GM12878 (cell line): ENCODE data around the gene TM9SF2. TPM values are rescaled to one million over a fixed set of nuclear protein-coding genes. Genes with fewer than 3 reads are reported as not detected.

Source experiments
- ATAC-seq: fragments of 200-7000 bp; cut with Tn5 transposase; 3 replicates; pipeline ENCODE4 v1.9.1; 2020; ENCODE audit warnings: mild to moderate bottlenecking, moderate library complexity
- BruUV-seq: library from RNA; stranded (reverse); fragments of 400-500 nt; replicated peaks from 2 replicates; lab custom pipeline; 2021; lab: Mats Ljungman, UMichigan
- CTCF ChIA-PET: fragments of 300-600 bp; sonication (Branson Sonifier 250); formaldehyde crosslinking; extraction: SDS; loops from one replicate; lab custom pipeline; 2021; ENCODE audit warnings: inconsistent platforms; lab: Yijun Ruan, JAX
- POLR2A ChIA-PET: fragments of 350-600 bp; formaldehyde crosslinking; extraction: SDS; loops from one replicate; lab custom pipeline; 2021; ENCODE audit warnings: inconsistent platforms; lab: Charles Lee
- RAD21 ChIA-PET: fragments of 300-600 bp; sonication (Branson Sonifier 250); formaldehyde crosslinking; loops from one replicate; lab custom pipeline; 2023; ENCODE audit warnings: antibody characterized with exemption; ENCODE audit not compliant: unreplicated experiment; lab: Charles Lee
- SMC1A ChIA-PET: fragments of 300-600 bp; sonication (Branson Sonifier 250); formaldehyde crosslinking; loops from one replicate; lab custom pipeline; 2023; ENCODE audit not compliant: unreplicated experiment, uncharacterized antibody; lab: Charles Lee
- DNase-seq: peaks from one replicate; pipeline ENCODE4 v3.0.0-alpha.2; 2011; ENCODE audit warnings: low read depth, low spot score
- FAIRE-seq: peaks from 3 replicates; lab custom pipeline; 2011; peaks lifted over from hg19 to GRCh38; lab: Jason Lieb, UNC
- H2AFZ ChIP-seq: 2 replicates; pipeline ENCODE4 v1.6.0; 2011; ENCODE audit warnings: low read depth, low read length, control low read depth; ENCODE audit not compliant: control insufficient read depth
- H3K27ac ChIP-seq: 2 replicates; pipeline ENCODE4 v1.5.1; 2011; ENCODE audit warnings: control low read depth; ENCODE audit not compliant: control insufficient read depth, insufficient read depth
- H3K27me3 ChIP-seq, 2 experiments: replicated peaks in 1 of 2; 2 replicates each; pipeline versions ENCODE4 v1.6.0 to v1.6.1; 2011; ENCODE audit warnings: low read length in 1 of 2; ENCODE audit not compliant: control insufficient read depth in 2 of 2, insufficient read depth in 2 of 2
- H3K36me3 ChIP-seq, 2 experiments: 2 replicates each; pipeline ENCODE4 v1.5.1; 2011; ENCODE audit warnings: low read length in 1 of 2; ENCODE audit not compliant: control insufficient read depth in 2 of 2, insufficient read depth in 2 of 2
- H3K4me1 ChIP-seq: 2 replicates; pipeline ENCODE4 v1.6.1; 2011; ENCODE audit warnings: mild to moderate bottlenecking, low read length, moderate library complexity, mixed read lengths; ENCODE audit not compliant: control insufficient read depth, insufficient read depth
- H3K4me2 ChIP-seq: 2 replicates; pipeline ENCODE4 v1.6.0; 2011; ENCODE audit warnings: control low read depth; ENCODE audit not compliant: control insufficient read depth, insufficient read depth
- H3K4me3 ChIP-seq: fragments of 200-600 bp; sonication (generic); 2 replicates; pipeline ENCODE4 v1.5.1; 2016
- H3K79me2 ChIP-seq: 2 replicates; pipeline ENCODE4 v1.6.0; 2011; ENCODE audit warnings: low read length; ENCODE audit not compliant: control insufficient read depth, insufficient read depth
- H3K9ac ChIP-seq: 2 replicates; pipeline ENCODE4 v1.8.0; 2011; ENCODE audit warnings: low read length, control low read depth, mixed read lengths; ENCODE audit not compliant: control insufficient read depth, insufficient read depth
- H3K9me3 ChIP-seq: replicated peaks from 3 replicates; pipeline ENCODE4 v1.5.1; 2011; ENCODE audit warnings: mild to moderate bottlenecking, low read length; ENCODE audit not compliant: control insufficient read depth, insufficient read depth
- H4K20me1 ChIP-seq: 2 replicates; pipeline ENCODE4 v1.6.0; 2011; ENCODE audit not compliant: control insufficient read depth, insufficient read depth
- CBX5 ChIP-seq: sonication (generic); IDR thresholded peaks from 2 replicates; pipeline ENCODE4 v1.6.1; 2016; ENCODE audit warnings: low read depth, moderate library complexity, mild to moderate bottlenecking, inconsistent platforms
- ETV6 ChIP-seq, 2 experiments: fragments of 450-650 bp in 1 of 2; IDR thresholded peaks in 1 of 2; conservative IDR thresholded peaks in 1 of 2; 2 replicates each; pipeline ENCODE4 v1.6.1; 2014; ENCODE audit warnings: antibody characterized with exemption in 1 of 2, borderline replicate concordance in 1 of 2, low read depth in 1 of 2, mild to moderate bottlenecking in 1 of 2, moderate library complexity in 1 of 2
- HDAC6 ChIP-seq: fragments of 200-600 bp; sonication (generic); IDR thresholded peaks from one replicate; pipeline ENCODE4 v1.8.0; 2017; ENCODE audit warnings: antibody characterized with exemption; ENCODE audit not compliant: unreplicated experiment
- NR2C2 ChIP-seq: IDR thresholded peaks from 2 replicates; pipeline ENCODE4 v1.6.1; 2011; ENCODE audit warnings: borderline replicate concordance, low read depth; ENCODE audit not compliant: control insufficient read depth, insufficient read length
- POLR2A ChIP-seq: IDR thresholded peaks from 2 replicates; pipeline ENCODE4 v1.6.1; 2011; ENCODE audit warnings: low read depth, mild to moderate bottlenecking, low read length
- RUNX3 ChIP-seq: IDR thresholded peaks from 2 replicates; pipeline ENCODE4 v1.6.1; 2012; ENCODE audit warnings: low read length, inconsistent platforms
- SIN3A ChIP-seq: IDR thresholded peaks from 2 replicates; pipeline ENCODE4 v1.6.1; 2012; ENCODE audit warnings: low read depth, low read length, improper control_type of control experiment
- TCF3 ChIP-seq: IDR thresholded peaks from 2 replicates; pipeline ENCODE4 v1.6.1; 2012; ENCODE audit warnings: low read depth, mild to moderate bottlenecking, low read length, borderline replicate concordance; ENCODE audit not compliant: insufficient read depth
- YBX1 ChIP-seq: fragments of 450-650 bp; IDR thresholded peaks from 2 replicates; pipeline ENCODE4 v1.6.1; 2016; ENCODE audit warnings: antibody characterized with exemption
- ZBED1 ChIP-seq: IDR thresholded peaks from 2 replicates; pipeline ENCODE4 v1.6.1; 2016; ENCODE audit warnings: borderline replicate concordance
- ZNF207 ChIP-seq: fragments of 450-650 bp; IDR thresholded peaks from 2 replicates; pipeline ENCODE4 v1.6.1; 2014; ENCODE audit warnings: antibody characterized with exemption, mild to moderate bottlenecking, borderline replicate concordance
- ZNF384 ChIP-seq: IDR thresholded peaks from 2 replicates; pipeline ENCODE4 v1.6.1; 2012; ENCODE audit warnings: low read depth, mild to moderate bottlenecking, low read length, improper control_type of control experiment, borderline replicate concordance
- ZZZ3 ChIP-seq: IDR thresholded peaks from 2 replicates; pipeline ENCODE4 v1.6.1; 2011; ENCODE audit warnings: low read depth; ENCODE audit not compliant: control insufficient read depth, insufficient read length
- WGBS: methylation state at CpG from one replicate; pipeline ENCODE4 v1.1.6; 2016; ENCODE audit warnings: low lambda C conversion rate; ENCODE audit not compliant: insufficient replicate concordance, insufficient coverage; ENCODE audit errors: missing lambda C conversion rate; 5-methylcytosine and 5-hydroxymethylcytosine counted together
- in situ Hi-C: fragments of 300-500 bp; cut with MboI; formaldehyde crosslinking; loops from 9 replicates; pipeline ENCODE4 v1.14.3; 2018; ENCODE audit warnings: mixed read lengths
- intact Hi-C: fragments of 100-400 bp; cut with micrococcal nuclease; formaldehyde crosslinking; loops from one replicate; pipeline ENCODE4 v1.14.2; 2022; ENCODE audit not compliant: unreplicated experiment
- polyA plus RNA-seq, 11 experiments: library from polyadenylated mRNA; depleted of rRNA in 4 of 11; unstranded in 6 of 11; stranded (reverse) in 5 of 11; fragments of >200 nt; fragmentation: Nextera tagmentation in 4 of 11; fragmentation: Illumina TruSeq in 1 of 11; extraction: Ambion mirVana in 4 of 11; extraction: Trizol in 1 of 11; gene quantifications; 1 replicate in 1 of 11; 2 replicates in 10 of 11; pipeline versions ENCODE4 v1.2.1 to v1.2.3, GENCODE V29; 2011 to 2016; ENCODE audit warnings: inconsistent platforms in 2 of 11, missing spikeins in 2 of 11, low read depth in 1 of 11
- total RNA-seq, 4 experiments: library from RNA; depleted of rRNA in 3 of 4; stranded (reverse); fragments of >200 nt in 3 of 4; fragmentation: Illumina TruSeq in 1 of 4; extraction: Trizol in 1 of 4; gene quantifications; 2 replicates each; pipeline versions ENCODE4 v1.2.1 to v1.2.3, GENCODE V29; 2013 to 2021
- TF ChIP-seq, protein P1 (sequence below): fragments of 150-350 bp; IDR thresholded peaks from 2 replicates; pipeline ENCODE4 v1.6.1; 2016; ENCODE audit warnings: low read depth, low read length
- TF ChIP-seq, protein P2 (sequence below): fragments of 450-650 bp; IDR thresholded peaks from 2 replicates; pipeline ENCODE4 v1.6.1; 2014; ENCODE audit warnings: mild to moderate bottlenecking

TM9SF2 gene
- total and polyA plus RNA-seq, 10 of the 15 experiments (the other 5 are each of a cell fraction or from before 2014, with no cell fraction given): 34.6 to 128 (median 79.2) TPM

GRCh38 chr13:99585609-99586008, 84.3 kb downstream of the TM9SF2 start:
- Histone ChIP-seq H3K27me3 (no peaks in the 10 kb centered on the region), H3K4me1 (no peaks in the 10 kb centered on the region), H3K4me2 (no peak overlapping the region), H3K79me2 (no peaks in the 10 kb centered on the region), H2AFZ (no peak overlapping the region), H3K27ac (no peak overlapping the region), H3K9ac (no peak overlapping the region), H4K20me1 (no peaks in the 10 kb centered on the region), H3K4me3 (no peak overlapping the region), H3K9me3 (no peaks in the 10 kb centered on the region), H3K36me3 (no peaks in the 10 kb centered on the region)
- no peak for DNase-seq
- CTCF ChIA-PET: no interaction called here
- ATAC-seq: no peak
- 83% methylated on average over 3 of the region's 3 CpGs for WGBS
- intact Hi-C loops: no loop called here
- in situ Hi-C loops: no loop called here
- POLR2A ChIA-PET: no interaction called here
- SMC1A ChIA-PET: interaction anchor here (0.9 kb wide), 1 partner anchor 9 kb away, joined by 3 read pairs; no protein-coding TSS in a partner anchor
- no TSS peak for BruUV-seq
- FAIRE-seq: no peak
- TF ChIP-seq ZNF207: no peak
- no peak for TF ChIP-seq POLR2A
- TF ChIP-seq TCF3: no peak
- RAD21 ChIA-PET: no interaction called here

- Histone ChIP-seq H3K79me2 (no peaks in the 10 kb centered on the region), H3K36me3 (no peaks in the 10 kb centered on the region), H3K4me1 (no peaks in the 10 kb centered on the region), H4K20me1 (no peaks in the 10 kb centered on the region), H3K9ac (no peak overlapping the region), H3K27me3 (no peaks in the 10 kb centered on the region), H3K9me3 (no peaks in the 10 kb centered on the region), H2AFZ (no peak overlapping the region), H3K4me2 (no peak overlapping the region), H3K4me3 (no peak overlapping the region), H3K27ac (no peak overlapping the region)
- WGBS: 67% methylated on average over 8 of the region's 8 CpGs
- ATAC-seq (no peak), FAIRE-seq (no peak), DNase-seq (no peak)
- ChIA-PET POLR2A (no interaction called here), CTCF (interaction anchor here (0.5 to 1.5 kb wide), 2 partner anchors 313 to 321 kb away, joined by 3 to 6 read pairs; no protein-coding TSS in a partner anchor), SMC1A (no interaction called here), RAD21 (no interaction called here)
- intact Hi-C loops: no loop called here
- in situ Hi-C loops: no loop called here
- no TSS peak for BruUV-seq
- no peak for TF ChIP-seq ETV6 (conservative IDR thresholded peaks at IDR 0.05 in 1 of 2, IDR thresholded peaks at IDR 0.05 in 1 of 2; ENCODE audit: borderline replicate concordance in 1 of 2, low read depth in 1 of 2)
- no peak for TF ChIP-seq HDAC6
- no peak for TF ChIP-seq TCF3
- TF ChIP-seq ZZZ3: no peak
- TF ChIP-seq CBX5: no peak
- no peak for TF ChIP-seq NR2C2
- no peak for TF ChIP-seq ZNF207
- TF ChIP-seq RUNX3: no peak
- TF ChIP-seq, protein P1, sequence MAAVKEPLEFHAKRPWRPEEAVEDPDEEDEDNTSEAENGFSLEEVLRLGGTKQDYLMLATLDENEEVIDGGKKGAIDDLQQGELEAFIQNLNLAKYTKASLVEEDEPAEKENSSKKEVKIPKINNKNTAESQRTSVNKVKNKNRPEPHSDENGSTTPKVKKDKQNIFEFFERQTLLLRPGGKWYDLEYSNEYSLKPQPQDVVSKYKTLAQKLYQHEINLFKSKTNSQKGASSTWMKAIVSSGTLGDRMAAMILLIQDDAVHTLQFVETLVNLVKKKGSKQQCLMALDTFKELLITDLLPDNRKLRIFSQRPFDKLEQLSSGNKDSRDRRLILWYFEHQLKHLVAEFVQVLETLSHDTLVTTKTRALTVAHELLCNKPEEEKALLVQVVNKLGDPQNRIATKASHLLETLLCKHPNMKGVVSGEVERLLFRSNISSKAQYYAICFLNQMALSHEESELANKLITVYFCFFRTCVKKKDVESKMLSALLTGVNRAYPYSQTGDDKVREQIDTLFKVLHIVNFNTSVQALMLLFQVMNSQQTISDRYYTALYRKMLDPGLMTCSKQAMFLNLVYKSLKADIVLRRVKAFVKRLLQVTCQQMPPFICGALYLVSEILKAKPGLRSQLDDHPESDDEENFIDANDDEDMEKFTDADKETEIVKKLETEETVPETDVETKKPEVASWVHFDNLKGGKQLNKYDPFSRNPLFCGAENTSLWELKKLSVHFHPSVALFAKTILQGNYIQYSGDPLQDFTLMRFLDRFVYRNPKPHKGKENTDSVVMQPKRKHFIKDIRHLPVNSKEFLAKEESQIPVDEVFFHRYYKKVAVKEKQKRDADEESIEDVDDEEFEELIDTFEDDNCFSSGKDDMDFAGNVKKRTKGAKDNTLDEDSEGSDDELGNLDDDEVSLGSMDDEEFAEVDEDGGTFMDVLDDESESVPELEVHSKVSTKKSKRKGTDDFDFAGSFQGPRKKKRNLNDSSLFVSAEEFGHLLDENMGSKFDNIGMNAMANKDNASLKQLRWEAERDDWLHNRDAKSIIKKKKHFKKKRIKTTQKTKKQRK: no peak
- no peak for TF ChIP-seq ZNF384
- TF ChIP-seq ZBED1: no peak
- no peak for TF ChIP-seq SIN3A
- no peak for TF ChIP-seq YBX1
- TF ChIP-seq, protein P2, sequence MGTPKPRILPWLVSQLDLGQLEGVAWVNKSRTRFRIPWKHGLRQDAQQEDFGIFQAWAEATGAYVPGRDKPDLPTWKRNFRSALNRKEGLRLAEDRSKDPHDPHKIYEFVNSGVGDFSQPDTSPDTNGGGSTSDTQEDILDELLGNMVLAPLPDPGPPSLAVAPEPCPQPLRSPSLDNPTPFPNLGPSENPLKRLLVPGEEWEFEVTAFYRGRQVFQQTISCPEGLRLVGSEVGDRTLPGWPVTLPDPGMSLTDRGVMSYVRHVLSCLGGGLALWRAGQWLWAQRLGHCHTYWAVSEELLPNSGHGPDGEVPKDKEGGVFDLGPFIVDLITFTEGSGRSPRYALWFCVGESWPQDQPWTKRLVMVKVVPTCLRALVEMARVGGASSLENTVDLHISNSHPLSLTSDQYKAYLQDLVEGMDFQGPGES: no peak
Observed at GRCh38 chr13:99587021-99587420, 85.7 kb downstream of the TM9SF2 start.
